GM10248 (cell line): ENCODE data around the gene GHR.
"Not testable (repeated sequence)": the region's sequence is repeated elsewhere in the genome, so short reads cannot be mapped to it uniquely, and the experiment has no call there.

Source experiments
- CTCF ChIA-PET: fragments of 300-600 bp; sonication (Branson Sonifier 250); formaldehyde crosslinking; extraction: SDS; loops from one replicate; lab custom pipeline; 2021; ENCODE audit warnings: antibody characterized with exemption; lab: Yijun Ruan, JAX
- POLR2A ChIA-PET: fragments of 350-650 bp; sonication (Branson Sonifier 250); formaldehyde crosslinking; extraction: SDS; loops from one replicate; lab custom pipeline; 2020; ENCODE audit warnings: antibody characterized with exemption; lab: Yijun Ruan, JAX
- DNase-seq: peaks from one replicate; pipeline ENCODE4 v3.0.0; 2012; ENCODE audit errors: extremely low spot score
- TF ChIP-seq, protein P1 (sequence below): IDR thresholded peaks from 2 replicates; pipeline ENCODE4 v1.5.1; 2012; ENCODE audit warnings: mild to moderate bottlenecking, low read depth; ENCODE audit errors: extremely low read depth, missing control alignments, control extremely low read depth

GHR gene

DNA sequence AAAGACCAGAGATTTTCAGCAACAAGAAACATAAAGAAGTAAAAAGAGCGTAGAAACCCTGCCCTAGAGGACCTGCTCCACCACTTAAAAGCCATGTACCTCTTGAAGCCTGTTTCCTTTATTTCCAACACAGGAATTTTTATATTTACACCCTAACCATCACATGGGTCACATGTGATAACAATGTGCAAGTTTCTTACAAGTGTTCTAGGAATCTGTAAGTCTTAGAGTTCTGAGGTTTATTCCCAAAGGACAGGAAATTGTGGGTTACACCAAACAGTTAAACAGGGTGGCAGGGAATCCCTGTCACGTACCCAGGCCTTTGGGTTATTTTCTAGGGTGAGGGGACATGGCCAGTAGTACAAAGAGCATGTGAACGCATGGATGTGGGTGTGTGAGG, 224.8 kb downstream of the GHR start:
- ChIA-PET CTCF (interaction anchor here (0.6 to 3.0 kb wide), 2 partner anchors 8 to 11 kb away, joined by 3 to 18 read pairs; no protein-coding TSS in a partner anchor), POLR2A (no interaction called here)

GRCh38 chr5:42648915-42649314, 225.7 kb downstream of the GHR start:
- CTCF ChIA-PET = interaction anchor here (0.8 to 3.0 kb wide), 3 partner anchors 9 to 96 kb away, joined by 3 to 18 read pairs (median 3); no protein-coding TSS in a partner anchor
- DNase-seq = no peak
- POLR2A ChIA-PET = no interaction called here
- TF ChIP-seq, protein P1, sequence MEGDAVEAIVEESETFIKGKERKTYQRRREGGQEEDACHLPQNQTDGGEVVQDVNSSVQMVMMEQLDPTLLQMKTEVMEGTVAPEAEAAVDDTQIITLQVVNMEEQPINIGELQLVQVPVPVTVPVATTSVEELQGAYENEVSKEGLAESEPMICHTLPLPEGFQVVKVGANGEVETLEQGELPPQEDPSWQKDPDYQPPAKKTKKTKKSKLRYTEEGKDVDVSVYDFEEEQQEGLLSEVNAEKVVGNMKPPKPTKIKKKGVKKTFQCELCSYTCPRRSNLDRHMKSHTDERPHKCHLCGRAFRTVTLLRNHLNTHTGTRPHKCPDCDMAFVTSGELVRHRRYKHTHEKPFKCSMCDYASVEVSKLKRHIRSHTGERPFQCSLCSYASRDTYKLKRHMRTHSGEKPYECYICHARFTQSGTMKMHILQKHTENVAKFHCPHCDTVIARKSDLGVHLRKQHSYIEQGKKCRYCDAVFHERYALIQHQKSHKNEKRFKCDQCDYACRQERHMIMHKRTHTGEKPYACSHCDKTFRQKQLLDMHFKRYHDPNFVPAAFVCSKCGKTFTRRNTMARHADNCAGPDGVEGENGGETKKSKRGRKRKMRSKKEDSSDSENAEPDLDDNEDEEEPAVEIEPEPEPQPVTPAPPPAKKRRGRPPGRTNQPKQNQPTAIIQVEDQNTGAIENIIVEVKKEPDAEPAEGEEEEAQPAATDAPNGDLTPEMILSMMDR = no peak

More for the DNA sequence above, 224.8 kb downstream of the GHR start:
- no peak for DNase-seq
- TF ChIP-seq, protein P1 = no peak

DNA sequence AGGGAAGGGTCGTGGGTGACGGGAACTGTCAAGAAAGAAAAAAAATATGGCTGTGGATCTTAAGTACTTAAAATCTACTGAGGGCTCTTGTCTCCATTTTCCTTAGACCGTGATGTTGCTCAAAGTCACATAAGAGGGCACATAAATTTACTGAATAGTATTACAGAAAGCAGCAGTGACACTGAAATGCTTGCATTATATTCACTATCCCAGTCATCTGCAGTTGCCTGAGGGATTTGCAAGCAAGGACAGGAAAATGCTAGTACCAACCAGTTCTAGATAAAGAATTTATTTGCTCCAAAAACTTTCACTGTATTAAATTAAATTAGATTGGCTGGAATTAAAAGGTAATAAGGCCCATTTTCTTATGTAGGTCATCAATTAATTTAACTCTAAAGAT, 226.8 kb downstream of the GHR start:
- TF ChIP-seq, protein P1 = no peak
- POLR2A ChIA-PET = no interaction called here
- CTCF ChIA-PET = interaction anchor here (3.0 kb wide), 1 partner anchor 9 kb away, joined by 18 read pairs; no protein-coding TSS in a partner anchor
- no peak for DNase-seq

DNA sequence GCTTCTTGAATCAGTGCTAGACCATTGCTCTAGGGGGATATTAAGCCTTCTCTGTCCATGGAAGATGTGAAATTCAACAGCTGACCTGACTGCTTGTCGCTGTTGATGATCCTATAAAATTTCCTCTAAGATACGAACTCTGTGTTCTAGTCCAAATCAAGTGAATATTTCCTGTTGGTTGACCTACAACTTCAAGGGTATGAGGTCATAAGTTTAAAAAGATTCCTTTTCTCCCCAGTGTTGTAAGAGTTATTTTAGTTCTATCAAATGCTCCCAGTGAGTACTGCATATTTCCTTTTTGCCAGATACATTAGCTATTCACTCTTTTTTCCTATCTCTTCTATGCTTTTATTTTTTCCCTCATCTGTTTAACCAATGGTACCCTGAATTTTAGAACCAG, 230.5 kb downstream of the GHR start:
- ChIA-PET POLR2A (no interaction called here), CTCF (no interaction called here)
- DNase-seq = no peak
- TF ChIP-seq, protein P1 = no peak

DNA sequence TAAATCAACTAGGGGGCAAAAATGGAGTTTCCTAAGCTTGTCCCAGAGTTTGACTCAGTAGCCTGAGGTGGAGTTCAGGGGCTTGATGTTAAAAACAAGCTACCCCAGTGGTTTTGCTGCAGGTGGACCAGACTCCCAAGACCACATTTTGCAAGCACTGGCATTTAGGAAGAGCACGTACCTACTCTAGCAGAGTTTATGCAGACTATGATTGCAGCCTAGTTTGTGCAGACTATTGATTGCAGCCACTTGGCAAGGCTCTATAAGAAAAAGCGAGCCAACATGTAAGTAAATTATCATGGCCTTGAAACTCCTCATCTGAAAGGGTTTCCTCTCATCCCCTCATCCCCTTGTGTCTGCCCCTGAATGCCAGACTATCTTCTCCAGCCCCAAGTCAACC, 231.4 kb downstream of the GHR start:
- TF ChIP-seq, protein P1 = no peak
- ChIA-PET CTCF (no interaction called here), POLR2A (no interaction called here)
- no peak for DNase-seq

DNA sequence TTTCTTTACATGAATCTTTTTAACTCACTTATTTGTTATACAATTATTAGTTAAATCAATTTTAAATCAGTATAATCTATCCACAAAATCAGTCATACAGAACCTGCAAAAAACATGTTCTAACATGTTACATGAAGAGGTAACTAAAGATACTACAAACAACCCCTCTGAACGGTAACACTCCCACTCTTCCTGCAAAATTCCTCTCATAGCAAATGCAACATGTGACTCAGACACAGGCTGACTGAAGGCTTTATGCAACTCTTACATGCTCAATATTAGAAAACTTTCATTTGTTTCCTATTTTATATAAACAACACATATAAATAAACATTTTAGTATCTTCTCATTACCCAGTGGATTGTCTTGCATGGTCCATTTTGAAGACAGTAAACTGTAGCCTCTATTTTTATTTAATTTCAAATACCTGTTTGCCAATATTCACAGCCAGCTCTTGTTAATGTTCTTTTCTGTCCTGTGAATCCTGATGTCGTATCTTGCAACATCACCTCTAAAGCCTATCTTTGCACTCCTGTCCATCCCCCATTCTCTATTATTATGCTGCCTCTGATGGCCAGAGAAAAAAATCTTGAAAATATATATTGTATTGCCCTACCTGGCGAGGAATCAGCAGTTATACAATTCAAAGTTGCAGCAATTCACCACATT, 232.9 kb downstream of the GHR start:
- no peak for DNase-seq
- TF ChIP-seq, protein P1 = no peak
- CTCF ChIA-PET = interaction anchor here (1.2 kb wide), 3 partner anchors 8 to 800 kb away, joined by 3 to 4 read pairs (median 3); no protein-coding TSS in a partner anchor
- POLR2A ChIA-PET = no interaction called here

GRCh38 chr5:42656651-42657015, 233.4 kb downstream of the GHR start:
- ChIA-PET POLR2A (no interaction called here), CTCF (interaction anchor here (1.2 to 1.6 kb wide), 2 partner anchors 11 to 800 kb away, joined by 3 to 4 read pairs; no protein-coding TSS in a partner anchor)
- TF ChIP-seq, protein P1 = no peak
- no peak for DNase-seq

GRCh38 chr5:42659869-42660268, 236.6 kb downstream of the GHR start:
- CTCF ChIA-PET = interaction anchor here (1.3 to 3.2 kb wide), 3 partner anchors 8 to 26 kb away, joined by 3 to 18 read pairs (median 4); no protein-coding TSS in a partner anchor
- POLR2A ChIA-PET, DNase-seq: not testable (repeated sequence)
